GM12878 (cell line): ENCODE data around the gene OPCML. TPM values are rescaled to one million over a fixed set of nuclear protein-coding genes. Genes with fewer than 3 reads are reported as not detected.
A peak's percentile ranks its signal among the peaks of the same experiment; 100 is the strongest.

Experiments
- ATAC-seq: fragments of 200-7000 bp; cut with Tn5 transposase; 3 replicates; pipeline ENCODE4 v1.9.1; 2020; ENCODE audit warnings: mild to moderate bottlenecking, moderate library complexity
- BruUV-seq: library from RNA; stranded (reverse); fragments of 400-500 nt; replicated peaks from 2 replicates; lab custom pipeline; 2021; lab: Mats Ljungman, UMichigan
- CTCF ChIA-PET: fragments of 300-600 bp; sonication (Branson Sonifier 250); formaldehyde crosslinking; extraction: SDS; loops from one replicate; lab custom pipeline; 2021; ENCODE audit warnings: inconsistent platforms; lab: Yijun Ruan, JAX
- POLR2A ChIA-PET: fragments of 350-600 bp; formaldehyde crosslinking; extraction: SDS; loops from one replicate; lab custom pipeline; 2021; ENCODE audit warnings: inconsistent platforms; lab: Charles Lee
- RAD21 ChIA-PET: fragments of 300-600 bp; sonication (Branson Sonifier 250); formaldehyde crosslinking; loops from one replicate; lab custom pipeline; 2023; ENCODE audit warnings: antibody characterized with exemption; ENCODE audit not compliant: unreplicated experiment; lab: Charles Lee
- SMC1A ChIA-PET: fragments of 300-600 bp; sonication (Branson Sonifier 250); formaldehyde crosslinking; loops from one replicate; lab custom pipeline; 2023; ENCODE audit not compliant: unreplicated experiment, uncharacterized antibody; lab: Charles Lee
- DNase-seq: peaks from one replicate; pipeline ENCODE4 v3.0.0-alpha.2; 2011; ENCODE audit warnings: low read depth, low spot score
- FAIRE-seq: peaks from 3 replicates; lab custom pipeline; 2011; peaks lifted over from hg19 to GRCh38; lab: Jason Lieb, UNC
- H2AFZ ChIP-seq: 2 replicates; pipeline ENCODE4 v1.6.0; 2011; ENCODE audit warnings: low read depth, low read length, control low read depth; ENCODE audit not compliant: control insufficient read depth
- H3K27ac ChIP-seq: 2 replicates; pipeline ENCODE4 v1.5.1; 2011; ENCODE audit warnings: control low read depth; ENCODE audit not compliant: control insufficient read depth, insufficient read depth
- H3K27me3 ChIP-seq, 2 experiments: replicated peaks in 1 of 2; 2 replicates each; pipeline versions ENCODE4 v1.6.0 to v1.6.1; 2011; ENCODE audit warnings: low read length in 1 of 2; ENCODE audit not compliant: control insufficient read depth in 2 of 2, insufficient read depth in 2 of 2
- H3K36me3 ChIP-seq, 2 experiments: 2 replicates each; pipeline ENCODE4 v1.5.1; 2011; ENCODE audit warnings: low read length in 1 of 2; ENCODE audit not compliant: control insufficient read depth in 2 of 2, insufficient read depth in 2 of 2
- H3K4me1 ChIP-seq: 2 replicates; pipeline ENCODE4 v1.6.1; 2011; ENCODE audit warnings: mild to moderate bottlenecking, low read length, moderate library complexity, mixed read lengths; ENCODE audit not compliant: control insufficient read depth, insufficient read depth
- H3K4me2 ChIP-seq: 2 replicates; pipeline ENCODE4 v1.6.0; 2011; ENCODE audit warnings: control low read depth; ENCODE audit not compliant: control insufficient read depth, insufficient read depth
- H3K4me3 ChIP-seq: fragments of 200-600 bp; sonication (generic); 2 replicates; pipeline ENCODE4 v1.5.1; 2016
- H3K79me2 ChIP-seq: 2 replicates; pipeline ENCODE4 v1.6.0; 2011; ENCODE audit warnings: low read length; ENCODE audit not compliant: control insufficient read depth, insufficient read depth
- H3K9ac ChIP-seq: 2 replicates; pipeline ENCODE4 v1.8.0; 2011; ENCODE audit warnings: low read length, control low read depth, mixed read lengths; ENCODE audit not compliant: control insufficient read depth, insufficient read depth
- H3K9me3 ChIP-seq: replicated peaks from 3 replicates; pipeline ENCODE4 v1.5.1; 2011; ENCODE audit warnings: mild to moderate bottlenecking, low read length; ENCODE audit not compliant: control insufficient read depth, insufficient read depth
- H4K20me1 ChIP-seq: 2 replicates; pipeline ENCODE4 v1.6.0; 2011; ENCODE audit not compliant: control insufficient read depth, insufficient read depth
- IRF5 ChIP-seq: fragments of 450-650 bp; IDR thresholded peaks from 2 replicates; pipeline ENCODE4 v1.6.1; 2017; ENCODE audit warnings: borderline replicate concordance
- NR2C2 ChIP-seq: IDR thresholded peaks from 2 replicates; pipeline ENCODE4 v1.6.1; 2011; ENCODE audit warnings: borderline replicate concordance, low read depth; ENCODE audit not compliant: control insufficient read depth, insufficient read length
- ZBTB33 ChIP-seq: fragments of 450-650 bp; IDR thresholded peaks from 2 replicates; pipeline ENCODE4 v1.6.1; 2017; ENCODE audit warnings: mild to moderate bottlenecking
- WGBS: methylation state at CpG from one replicate; pipeline ENCODE4 v1.1.6; 2016; ENCODE audit warnings: low lambda C conversion rate; ENCODE audit not compliant: insufficient replicate concordance, insufficient coverage; ENCODE audit errors: missing lambda C conversion rate; 5-methylcytosine and 5-hydroxymethylcytosine counted together
- in situ Hi-C: fragments of 300-500 bp; cut with MboI; formaldehyde crosslinking; loops from 9 replicates; pipeline ENCODE4 v1.14.3; 2018; ENCODE audit warnings: mixed read lengths
- intact Hi-C: fragments of 100-400 bp; cut with micrococcal nuclease; formaldehyde crosslinking; loops from one replicate; pipeline ENCODE4 v1.14.2; 2022; ENCODE audit not compliant: unreplicated experiment
- polyA plus RNA-seq, 11 experiments: library from polyadenylated mRNA; depleted of rRNA in 4 of 11; unstranded in 6 of 11; stranded (reverse) in 5 of 11; fragments of >200 nt; fragmentation: Nextera tagmentation in 4 of 11; fragmentation: Illumina TruSeq in 1 of 11; extraction: Ambion mirVana in 4 of 11; extraction: Trizol in 1 of 11; gene quantifications; 1 replicate in 1 of 11; 2 replicates in 10 of 11; pipeline versions ENCODE4 v1.2.1 to v1.2.3, GENCODE V29; 2011 to 2016; ENCODE audit warnings: inconsistent platforms in 2 of 11, missing spikeins in 2 of 11, low read depth in 1 of 11
- total RNA-seq, 4 experiments: library from RNA; depleted of rRNA in 3 of 4; stranded (reverse); fragments of >200 nt in 3 of 4; fragmentation: Illumina TruSeq in 1 of 4; extraction: Trizol in 1 of 4; gene quantifications; 2 replicates each; pipeline versions ENCODE4 v1.2.1 to v1.2.3, GENCODE V29; 2013 to 2021

OPCML gene
- total and polyA plus RNA-seq, 10 of the 15 experiments (the other 5 are each of a cell fraction or from before 2014, with no cell fraction given): 0.84 TPM; not detected in 9

GRCh38 chr11:133385781-133386180 lies 146.5 kb downstream of the OPCML start:
- no TSS peak for BruUV-seq
- DNase-seq: no peak
- no peaks in the 10 kb centered on the region for H3K36me3 ChIP-seq
- no peaks in the 10 kb centered on the region for H4K20me1 ChIP-seq
- H3K9ac ChIP-seq: no peak overlapping the region
- H3K4me1 ChIP-seq: peaks cover 3% of the 10 kb centered on the region; the same call in 1 of the 2 replicates
- no peak for TF ChIP-seq ZBTB33
- TF ChIP-seq IRF5: no peak
- TF ChIP-seq NR2C2: no peak
- TF ChIP-seq, all 136 proteins: peak for 0
- H3K4me2 ChIP-seq: no peak overlapping the region
- POLR2A ChIA-PET: no interaction called here
- whole genome bisulfite sequencing: 49% methylated on average over 4 of the region's 4 CpGs
- no peak overlapping the region for H3K4me3 ChIP-seq
- SMC1A ChIA-PET: interaction anchor here (0.7 to 1.9 kb wide), 5 partner anchors 13 to 176 kb away, joined by 3 to 5 read pairs (median 3); no protein-coding TSS in a partner anchor
- H3K27me3 ChIP-seq: no peaks in the 10 kb centered on the region
- ATAC-seq (peak; percentile 30), FAIRE-seq (no peak)
- no peaks in the 10 kb centered on the region; the same call in 2 of the 3 replicates for H3K9me3 ChIP-seq
- no peak overlapping the region for H2AFZ ChIP-seq
- no peak overlapping the region for H3K27ac ChIP-seq
- CTCF ChIA-PET: no interaction called here
- RAD21 ChIA-PET: no interaction called here
- in situ Hi-C loops (no loop called here), intact Hi-C loops (no loop called here)
- H3K79me2 ChIP-seq: no peaks in the 10 kb centered on the region
